K562 (cell line): ENCODE results near the gene DAPK1. TPM values are rescaled to one million over a fixed set of nuclear protein-coding genes. Genes with fewer than 3 reads are reported as not detected.

ENCODE experiments used
- ATAC-seq: fragments of 200-7000 bp; cut with Tn5 transposase; 3 replicates; pipeline ENCODE4 v1.9.1; 2020; ENCODE audit warnings: moderate library complexity
- BruUV-seq: library from RNA; stranded (reverse); fragments of 400-500 nt; replicated peaks from 2 replicates; lab custom pipeline; 2021; lab: Mats Ljungman, UMichigan
- CTCF ChIA-PET: fragments of 300-600 bp; formaldehyde crosslinking; extraction: SDS; loops from one replicate; lab custom pipeline; 2021; ENCODE audit warnings: low intra/inter-chr PET ratio; lab: Yijun Ruan, JAX
- POLR2A ChIA-PET: fragments of 300-600, 350-650 bp; sonication (Branson Sonifier 250); formaldehyde crosslinking; extraction: SDS; loops from one replicate; lab custom pipeline; 2021; ENCODE audit warnings: antibody characterized with exemption, inconsistent platforms; lab: Yijun Ruan, JAX
- DNase-seq, 4 experiments: peaks; one replicate each; pipeline versions ENCODE4 v3.0.0 to v3.0.0-alpha.2; 2011 to 2018; ENCODE audit warnings: low spot score in 3 of 4, mixed read lengths in 3 of 4; ENCODE audit errors: extremely low read depth in 1 of 4
- FAIRE-seq: peaks from 2 replicates; lab custom pipeline; 2011; peaks lifted over from hg19 to GRCh38; lab: Jason Lieb, UNC
- H2AFZ ChIP-seq: 2 replicates; pipeline ENCODE4 v1.6.0; 2011; ENCODE audit warnings: low read depth, low read length, control low read depth, inconsistent platforms
- H3K27ac ChIP-seq: fragments of 200-600 bp; 3 replicates; pipeline ENCODE4 v1.8.0; 2011; ENCODE audit warnings: low read depth, mild to moderate bottlenecking, control low read depth, inconsistent platforms, low read length, moderate library complexity, mixed read lengths; ENCODE audit errors: extremely low read depth
- H3K27me3 ChIP-seq, 2 experiments: fragments of 300-600 bp in 1 of 2; 2 replicates in 1 of 2; 3 replicates in 1 of 2; pipeline versions ENCODE4 v1.6.0 to v1.8.0; 2011; ENCODE audit warnings: inconsistent platforms in 2 of 2, low read length in 2 of 2, mild to moderate bottlenecking in 1 of 2, mixed read lengths in 1 of 2, moderate library complexity in 1 of 2; ENCODE audit not compliant: control insufficient read depth in 2 of 2, insufficient read depth in 2 of 2
- H3K36me3 ChIP-seq: fragments of 300-600 bp; 3 replicates; pipeline ENCODE4 v1.8.0; 2011; ENCODE audit warnings: mild to moderate bottlenecking, low read length, inconsistent platforms; ENCODE audit not compliant: control insufficient read depth, insufficient read depth
- H3K4me1 ChIP-seq, 2 experiments: fragments of 200-600 bp in 1 of 2; replicated peaks in 1 of 2; 2 replicates in 1 of 2; 3 replicates in 1 of 2; pipeline versions ENCODE4 v1.5.1 to v1.8.0; 2011; ENCODE audit warnings: inconsistent platforms in 2 of 2, low read length in 2 of 2, mild to moderate bottlenecking in 1 of 2, mixed read lengths in 1 of 2, moderate library complexity in 1 of 2; ENCODE audit not compliant: control insufficient read depth in 2 of 2, insufficient read depth in 2 of 2
- H3K4me2 ChIP-seq: 2 replicates; pipeline ENCODE4 v1.6.1; 2011; ENCODE audit warnings: low read length, control low read depth, inconsistent platforms, mixed read lengths; ENCODE audit not compliant: insufficient read depth
- H3K4me3 ChIP-seq: fragments of 200-600 bp; sonication (generic), shearing (Covaris generic); 2 replicates; pipeline ENCODE4 v1.5.1; 2016; ENCODE audit warnings: control low read depth, inconsistent platforms
- H3K79me2 ChIP-seq: fragments of 200-600 bp; 3 replicates; pipeline ENCODE4 v1.8.0; 2011; ENCODE audit warnings: low read length, inconsistent platforms; ENCODE audit not compliant: control insufficient read depth, insufficient read depth
- H3K9ac ChIP-seq, 2 experiments: 2 replicates each; pipeline versions ENCODE4 v1.6.0 to v1.6.1; 2011; ENCODE audit warnings: low read depth in 2 of 2, low read length in 2 of 2, control low read depth in 1 of 2, inconsistent platforms in 1 of 2, mild to moderate bottlenecking in 1 of 2, mixed read lengths in 1 of 2; ENCODE audit not compliant: insufficient read depth in 1 of 2
- H3K9me1 ChIP-seq: one replicate; pipeline ENCODE4 v1.6.0; 2011; ENCODE audit warnings: inconsistent platforms, mild to moderate bottlenecking, low read length, moderate library complexity; ENCODE audit not compliant: control insufficient read depth, insufficient read depth
- H3K9me3 ChIP-seq: replicated peaks from 2 replicates; pipeline ENCODE4 v1.5.1; 2011; ENCODE audit warnings: low read depth, low read length, inconsistent platforms; ENCODE audit not compliant: control insufficient read depth, insufficient read depth
- H4K20me1 ChIP-seq: replicated peaks from 2 replicates; pipeline ENCODE4 v1.6.1; 2011; ENCODE audit warnings: low read length, inconsistent platforms, mixed read lengths; ENCODE audit not compliant: control insufficient read depth, insufficient read depth
- EGR1 ChIP-seq: fragments of 450-650 bp; conservative IDR thresholded peaks from 2 replicates; pipeline ENCODE4 v1.6.1; 2017; ENCODE audit warnings: mild to moderate bottlenecking
- FOXO4 ChIP-seq: fragments of 450-650 bp; formaldehyde crosslinking; IDR thresholded peaks from 2 replicates; pipeline ENCODE4 v1.4.0; 2020; ENCODE audit warnings: mild to moderate bottlenecking, moderate library complexity
- MEF2D ChIP-seq: conservative IDR thresholded peaks from 2 replicates; pipeline ENCODE4 v1.6.1; 2016; ENCODE audit warnings: low read depth, missing genetic modification characterization, missing compliant biosample characterization
- RAD21 ChIP-seq, 2 experiments: fragments of 250-450 bp in 1 of 2; fragments of 450-650 bp in 1 of 2; sonication (Bioruptor Pico) in 1 of 2; formaldehyde crosslinking in 1 of 2; IDR thresholded peaks in 1 of 2; conservative IDR thresholded peaks in 1 of 2; 2 replicates each; pipeline versions ENCODE4 v1.4.0 to v1.8.0; 2020 to 2022; ENCODE audit warnings: mild to moderate bottlenecking in 2 of 2, moderate library complexity in 1 of 2
- SAFB ChIP-seq: fragments of 200-400 bp; formaldehyde crosslinking; IDR thresholded peaks from 2 replicates; pipeline ENCODE4 v1.6.1; 2017; ENCODE audit warnings: low read depth, low read length, borderline replicate concordance
- TAF15 ChIP-seq: fragments of 200-400 bp; formaldehyde crosslinking; IDR thresholded peaks from 2 replicates; pipeline ENCODE4 v1.6.1; 2017; ENCODE audit warnings: mild to moderate bottlenecking, low read depth, low read length, moderate library complexity
- ZNF121 ChIP-seq: sonication (generic); formaldehyde crosslinking; conservative IDR thresholded peaks from 2 replicates; pipeline ENCODE4 v1.8.0; 2022; ENCODE audit warnings: missing genetic modification reagents
- WGBS: fragments of 100-300 bp; shearing (Covaris generic); methylation state at CpG from one replicate; pipeline ENCODE4 v1.1.6; 2016; ENCODE audit warnings: low coverage, mixed read lengths; ENCODE audit not compliant: insufficient coverage; ENCODE audit errors: missing lambda C conversion rate; 5-methylcytosine and 5-hydroxymethylcytosine counted together
- in situ Hi-C: fragments of 300-500 bp; cut with MboI; formaldehyde crosslinking; loops from 4 replicates; pipeline ENCODE4 v1.15.0; 2018; ENCODE audit warnings: inconsistent platforms, mixed read lengths
- intact Hi-C: fragments of 100-400 bp; cut with micrococcal nuclease; formaldehyde crosslinking; loops from 2 replicates; pipeline ENCODE4 v1.14.2; 2022
- polyA plus RNA-seq, 8 experiments: library from polyadenylated mRNA; depleted of rRNA in 4 of 8; stranded (reverse) in 5 of 8; unstranded in 3 of 8; fragments of >200 nt; fragmentation: Nextera tagmentation in 2 of 8; fragmentation: Illumina TruSeq in 1 of 8; extraction: Ambion mirVana in 2 of 8; extraction: Trizol in 1 of 8; gene quantifications; 2 replicates each; pipeline versions ENCODE4 v1.2.1 to v1.2.3, GENCODE V29; 2011 to 2014; ENCODE audit warnings: inconsistent platforms in 1 of 8, missing spikeins in 1 of 8
- total RNA-seq, 7 experiments: library from RNA; depleted of rRNA in 6 of 7; stranded (reverse); fragments of >200 nt in 6 of 7; fragmentation: Illumina TruSeq in 2 of 7; extraction: Trizol in 2 of 7; gene quantifications; 2 replicates each; pipeline versions ENCODE4 v1.2.1 to v1.2.3, GENCODE V29; 2011 to 2021; ENCODE audit warnings: low replicate concordance in 1 of 7
- TF ChIP-seq, protein P1 (sequence below), 3 experiments: IDR thresholded peaks in 2 of 3; conservative IDR thresholded peaks in 1 of 3; 2 replicates each; pipeline ENCODE4 v1.5.1; 2011 to 2012; ENCODE audit warnings: low read length in 3 of 3, mild to moderate bottlenecking in 3 of 3, control low read depth in 2 of 3, improper control_type of control experiment in 1 of 3, inconsistent platforms in 1 of 3, low read depth in 1 of 3, mixed read lengths in 1 of 3, moderate library complexity in 1 of 3; ENCODE audit not compliant: insufficient read depth in 2 of 3
- TF ChIP-seq, protein P2 (sequence below), 2 experiments: fragments of 450-650 bp; IDR thresholded peaks; 2 replicates each; pipeline ENCODE4 v1.6.1; 2018; ENCODE audit warnings: mild to moderate bottlenecking in 2 of 2, low read depth in 1 of 2; ENCODE audit not compliant: partially characterized antibody in 2 of 2
- TF ChIP-seq, protein P3 (sequence below): fragments of 450-650 bp; formaldehyde crosslinking; IDR thresholded peaks from 2 replicates; pipeline ENCODE4 v1.4.0; 2020; ENCODE audit warnings: mild to moderate bottlenecking

The DAPK1 gene
- total and polyA plus RNA-seq, 9 of the 15 experiments (the other 6 are each of a cell fraction or from before 2014, with no cell fraction given), result 1.7 to 26.4 (median 15.8) TPM

- no TSS peak for BruUV-seq
- Histone ChIP-seq H3K9me3 (no peaks in the 10 kb centered on the region), H3K9ac (0 out of 4 replicates have a peak overlapping the region, but pooled peaks of 1 of the 2 experiments have one; percentile 68), H3K4me1 (peaks cover 25 to 27% of the 10 kb centered on the region in 2 experiments; a peak in 4 of 5 replicates), H4K20me1 (no peaks in the 10 kb centered on the region), H3K79me2 (peaks cover 67% of the 10 kb centered on the region), H3K9me1 (no peaks in the 10 kb centered on the region), H3K4me3 (no peak overlapping the region), H3K27me3 (no peaks in the 10 kb centered on the region), H3K36me3 (peaks cover 37% of the 10 kb centered on the region; the same call in 2 of the 3 replicates), H3K4me2 (no peak overlapping the region), H3K27ac (no peak overlapping the region; the same call in 2 of the 3 replicates), H2AFZ (no peak overlapping the region)
- CTCF ChIA-PET, result interaction anchor here (1.4 kb wide), 1 partner anchor 164 kb away, joined by 3 read pairs; no protein-coding TSS in a partner anchor
- 52% methylated on average over 7 of the region's 7 CpGs for WGBS
- FAIRE-seq (no peak), DNase-seq (peak in 2 of 4 experiments; percentile 27 to 33), ATAC-seq (no peak)
- in situ Hi-C loops, result no loop called here
- intact Hi-C loops, result no loop called here
- POLR2A ChIA-PET, result interaction anchor here (1.2 to 1.4 kb wide), 2 partner anchors 9 to 15 kb away, joined by 4 to 6 read pairs; no protein-coding TSS in a partner anchor
- TF ChIP-seq MEF2D (tag), result no peak
- TF ChIP-seq, protein P1, sequence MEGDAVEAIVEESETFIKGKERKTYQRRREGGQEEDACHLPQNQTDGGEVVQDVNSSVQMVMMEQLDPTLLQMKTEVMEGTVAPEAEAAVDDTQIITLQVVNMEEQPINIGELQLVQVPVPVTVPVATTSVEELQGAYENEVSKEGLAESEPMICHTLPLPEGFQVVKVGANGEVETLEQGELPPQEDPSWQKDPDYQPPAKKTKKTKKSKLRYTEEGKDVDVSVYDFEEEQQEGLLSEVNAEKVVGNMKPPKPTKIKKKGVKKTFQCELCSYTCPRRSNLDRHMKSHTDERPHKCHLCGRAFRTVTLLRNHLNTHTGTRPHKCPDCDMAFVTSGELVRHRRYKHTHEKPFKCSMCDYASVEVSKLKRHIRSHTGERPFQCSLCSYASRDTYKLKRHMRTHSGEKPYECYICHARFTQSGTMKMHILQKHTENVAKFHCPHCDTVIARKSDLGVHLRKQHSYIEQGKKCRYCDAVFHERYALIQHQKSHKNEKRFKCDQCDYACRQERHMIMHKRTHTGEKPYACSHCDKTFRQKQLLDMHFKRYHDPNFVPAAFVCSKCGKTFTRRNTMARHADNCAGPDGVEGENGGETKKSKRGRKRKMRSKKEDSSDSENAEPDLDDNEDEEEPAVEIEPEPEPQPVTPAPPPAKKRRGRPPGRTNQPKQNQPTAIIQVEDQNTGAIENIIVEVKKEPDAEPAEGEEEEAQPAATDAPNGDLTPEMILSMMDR (IDR thresholded peaks at IDR 0.05 in 2 of 3, conservative IDR thresholded peaks at IDR 0.05 in 1 of 3; ENCODE audit: insufficient read depth in 2 of 3, low read depth in 1 of 3, low read length in 3 of 3), result peak in 1 of 3 experiments; percentile 26; a peak in 2 of 6 replicates
- TF ChIP-seq ZNF121, result no peak
- TF ChIP-seq, protein P2, sequence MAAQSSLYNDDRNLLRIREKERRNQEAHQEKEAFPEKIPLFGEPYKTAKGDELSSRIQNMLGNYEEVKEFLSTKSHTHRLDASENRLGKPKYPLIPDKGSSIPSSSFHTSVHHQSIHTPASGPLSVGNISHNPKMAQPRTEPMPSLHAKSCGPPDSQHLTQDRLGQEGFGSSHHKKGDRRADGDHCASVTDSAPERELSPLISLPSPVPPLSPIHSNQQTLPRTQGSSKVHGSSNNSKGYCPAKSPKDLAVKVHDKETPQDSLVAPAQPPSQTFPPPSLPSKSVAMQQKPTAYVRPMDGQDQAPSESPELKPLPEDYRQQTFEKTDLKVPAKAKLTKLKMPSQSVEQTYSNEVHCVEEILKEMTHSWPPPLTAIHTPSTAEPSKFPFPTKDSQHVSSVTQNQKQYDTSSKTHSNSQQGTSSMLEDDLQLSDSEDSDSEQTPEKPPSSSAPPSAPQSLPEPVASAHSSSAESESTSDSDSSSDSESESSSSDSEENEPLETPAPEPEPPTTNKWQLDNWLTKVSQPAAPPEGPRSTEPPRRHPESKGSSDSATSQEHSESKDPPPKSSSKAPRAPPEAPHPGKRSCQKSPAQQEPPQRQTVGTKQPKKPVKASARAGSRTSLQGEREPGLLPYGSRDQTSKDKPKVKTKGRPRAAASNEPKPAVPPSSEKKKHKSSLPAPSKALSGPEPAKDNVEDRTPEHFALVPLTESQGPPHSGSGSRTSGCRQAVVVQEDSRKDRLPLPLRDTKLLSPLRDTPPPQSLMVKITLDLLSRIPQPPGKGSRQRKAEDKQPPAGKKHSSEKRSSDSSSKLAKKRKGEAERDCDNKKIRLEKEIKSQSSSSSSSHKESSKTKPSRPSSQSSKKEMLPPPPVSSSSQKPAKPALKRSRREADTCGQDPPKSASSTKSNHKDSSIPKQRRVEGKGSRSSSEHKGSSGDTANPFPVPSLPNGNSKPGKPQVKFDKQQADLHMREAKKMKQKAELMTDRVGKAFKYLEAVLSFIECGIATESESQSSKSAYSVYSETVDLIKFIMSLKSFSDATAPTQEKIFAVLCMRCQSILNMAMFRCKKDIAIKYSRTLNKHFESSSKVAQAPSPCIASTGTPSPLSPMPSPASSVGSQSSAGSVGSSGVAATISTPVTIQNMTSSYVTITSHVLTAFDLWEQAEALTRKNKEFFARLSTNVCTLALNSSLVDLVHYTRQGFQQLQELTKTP (IDR thresholded peaks at IDR 0.05; ENCODE audit: low read depth in 1 of 2, partially characterized antibody in 2 of 2), result peak in 1 of 2 experiments; percentile 19
- 0 out of 2 replicates have a peak, but pooled peaks have one; percentile 22 for TF ChIP-seq EGR1
- TF ChIP-seq SAFB, result no peak
- TF ChIP-seq, protein P3, sequence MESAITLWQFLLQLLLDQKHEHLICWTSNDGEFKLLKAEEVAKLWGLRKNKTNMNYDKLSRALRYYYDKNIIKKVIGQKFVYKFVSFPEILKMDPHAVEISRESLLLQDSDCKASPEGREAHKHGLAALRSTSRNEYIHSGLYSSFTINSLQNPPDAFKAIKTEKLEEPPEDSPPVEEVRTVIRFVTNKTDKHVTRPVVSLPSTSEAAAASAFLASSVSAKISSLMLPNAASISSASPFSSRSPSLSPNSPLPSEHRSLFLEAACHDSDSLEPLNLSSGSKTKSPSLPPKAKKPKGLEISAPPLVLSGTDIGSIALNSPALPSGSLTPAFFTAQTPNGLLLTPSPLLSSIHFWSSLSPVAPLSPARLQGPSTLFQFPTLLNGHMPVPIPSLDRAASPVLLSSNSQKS (CRISPR knock-in tag), result no peak
- no peak for TF ChIP-seq TAF15
- TF ChIP-seq RAD21 (CRISPR knock-in tag; conservative IDR thresholded peaks at IDR 0.05 in 1 of 2, IDR thresholded peaks at IDR 0.05 in 1 of 2), result 0 out of 4 replicates have a peak, but pooled peaks of 1 of the 2 experiments have one; percentile 3
- no peak for TF ChIP-seq FOXO4
These were observed 3.0 kb downstream of the DAPK1 start for GRCh38 chr9:87500491-87501270.
